CD4-positive, alpha-beta memory T cell (primary cell): ENCODE data around the gene CC2D1A. TPM values are rescaled to one million over a fixed set of nuclear protein-coding genes. Genes with fewer than 3 reads are reported as not detected.

Experiments
- CTCF ChIA-PET: fragments of 350-600 bp; sonication (Branson Sonifier 250); formaldehyde crosslinking; loops from one replicate; lab custom pipeline; 2021; ENCODE audit warnings: inconsistent platforms; ENCODE audit not compliant: partially characterized antibody; lab: Charles Lee
- POLR2A ChIA-PET: fragments of 350-600 bp; sonication (Branson Sonifier 250); formaldehyde crosslinking; loops from one replicate; lab custom pipeline; 2021; ENCODE audit not compliant: partially characterized antibody; lab: Charles Lee
- DNase-seq, 5 donors: peaks; one replicate each; pipeline versions ENCODE4 v3.0.0 to v3.0.0-alpha.2; 2020 to 2022; ENCODE audit warnings: mixed read lengths in 1 of 5
- H3K27ac ChIP-seq: one replicate; pipeline ENCODE4 v1.7.0; 2013; ENCODE audit warnings: low read depth, low read length
- H3K27me3 ChIP-seq: 2 replicates; pipeline ENCODE4 v1.7.0; 2013; ENCODE audit warnings: mild to moderate bottlenecking, low read length, moderate library complexity; ENCODE audit not compliant: insufficient read depth
- H3K36me3 ChIP-seq: 2 replicates; pipeline ENCODE4 v1.7.0; 2013; ENCODE audit warnings: mild to moderate bottlenecking, low read length, moderate library complexity; ENCODE audit not compliant: insufficient read depth
- H3K4me1 ChIP-seq: 2 replicates; pipeline ENCODE4 v1.7.0; 2013; ENCODE audit warnings: mild to moderate bottlenecking, low read length, moderate library complexity; ENCODE audit not compliant: insufficient read depth
- H3K4me3 ChIP-seq, 2 donors: one replicate each; pipeline ENCODE4 v1.7.0; 2013; ENCODE audit warnings: low read length in 2 of 2, mild to moderate bottlenecking in 1 of 2
- H3K9me3 ChIP-seq, 2 donors: one replicate each; pipeline ENCODE4 v1.7.0; 2013; ENCODE audit warnings: low read length in 2 of 2, control low read depth in 1 of 2; ENCODE audit not compliant: control insufficient read depth in 1 of 2
- H3K27ac Mint-ChIP-seq, 7 donors: one replicate each; pipeline ENCODE4 v1.8.0; 2020 to 2021; ENCODE audit warnings: mixed read lengths in 7 of 7, mild to moderate bottlenecking in 6 of 7, inconsistent platforms in 3 of 7, moderate library complexity in 3 of 7
- H3K27me3 Mint-ChIP-seq, 2 donors: one replicate each; pipeline ENCODE4 v1.8.0; 2020 to 2021; ENCODE audit warnings: mixed read lengths in 2 of 2
- H3K36me3 Mint-ChIP-seq, 2 donors: one replicate each; pipeline ENCODE4 v1.8.0; 2020 to 2021; ENCODE audit warnings: mixed read lengths in 2 of 2, inconsistent platforms in 1 of 2, mild to moderate bottlenecking in 1 of 2
- H3K4me1 Mint-ChIP-seq, 4 donors: one replicate each; pipeline ENCODE4 v1.8.0; 2020 to 2021; ENCODE audit warnings: mixed read lengths in 4 of 4, mild to moderate bottlenecking in 1 of 4
- H3K4me3 Mint-ChIP-seq, 8 donors: one replicate each; pipeline ENCODE4 v1.8.0; 2020 to 2021; ENCODE audit warnings: mixed read lengths in 8 of 8, mild to moderate bottlenecking in 7 of 8, moderate library complexity in 6 of 8, inconsistent platforms in 3 of 8
- H3K9me3 Mint-ChIP-seq, 8 donors: one replicate each; pipeline ENCODE4 v1.8.0; 2020 to 2021; ENCODE audit warnings: mixed read lengths in 8 of 8, mild to moderate bottlenecking in 5 of 8, inconsistent platforms in 3 of 8, moderate library complexity in 1 of 8
- intact Hi-C: fragments of 100-400 bp; cut with micrococcal nuclease; formaldehyde crosslinking; loops from one replicate; pipeline ENCODE4 v1.15.1; 2023
- polyA plus RNA-seq, 2 donors: library from polyadenylated mRNA; unstranded; fragments of 300-500 nt; fragmentation: Illumina TruSeq; gene quantifications; one replicate each; pipeline ENCODE4 v1.2.3, GENCODE V29; 2021
- total RNA-seq, 2 experiments: library from RNA; stranded (reverse); gene quantifications; one replicate each; pipeline ENCODE4 v1.2.3, GENCODE V29; 2021

Gene CC2D1A
- total RNA-seq = 10 to 100 TPM; 32.9 to 37.1 TPM
- 10 to 100 TPM in 1 of 2 donors, 1 to 10 TPM in 1; 3.8 to 13.9 TPM for polyA plus RNA-seq

DNA sequence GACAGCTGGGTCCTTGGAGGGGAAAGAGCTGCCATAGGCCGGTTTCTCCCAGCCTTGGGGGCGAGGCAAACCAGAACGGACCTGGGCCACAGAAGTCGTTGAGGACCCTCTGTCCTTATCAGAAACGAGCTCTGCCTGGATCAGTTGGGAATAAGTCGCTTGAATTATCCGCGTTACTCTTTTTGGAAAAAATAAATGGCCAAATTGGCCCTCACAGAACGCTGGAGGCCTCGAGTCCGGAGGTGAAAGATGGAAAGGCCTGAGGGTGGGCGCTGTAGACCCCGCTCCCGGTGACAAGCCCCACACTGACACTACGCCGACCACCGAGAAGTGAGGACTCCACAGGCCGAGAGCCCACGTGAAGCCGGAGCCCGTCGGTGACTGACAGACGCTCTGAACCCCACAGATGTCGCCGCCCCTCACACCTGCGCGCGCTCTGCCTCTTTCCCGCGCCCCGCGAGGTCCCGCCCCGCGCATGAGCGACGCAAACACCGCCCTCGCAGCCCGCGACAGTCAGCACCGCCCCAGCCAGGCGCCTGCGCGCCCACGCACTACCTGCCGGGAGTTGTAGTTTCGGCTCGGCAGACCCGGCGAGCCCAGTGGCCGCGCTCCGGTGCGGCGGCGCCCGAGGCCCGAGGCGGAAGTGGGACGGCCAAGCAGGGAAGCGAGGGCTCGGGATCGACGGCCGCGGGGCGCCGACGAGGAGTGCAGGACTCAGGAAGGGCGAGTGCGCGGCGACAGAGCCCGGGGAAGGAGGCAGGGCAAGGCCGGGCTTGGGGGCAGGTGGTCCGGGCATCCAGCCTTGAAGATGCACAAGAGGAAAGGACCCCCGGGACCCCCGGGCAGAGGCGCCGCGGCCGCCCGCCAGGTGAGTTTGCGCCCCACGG is at the start of gene CC2D1A, which contains the start of gene BRME1:
CC2D1A (plus strand) TSS at position 568 of the 887 bp plus-strand sequence; CDS start at position 809, 241 bp downstream.
BRME1 (minus strand) TSS at position 484 of the 887 bp plus-strand sequence. CDS start 1,225 bp downstream, outside the sequence.
- no peaks in the 10 kb centered on the region for H3K9me3 ChIP-seq
- Mint-ChIP-seq H3K27ac (peak within 1 kb of the TSS; percentile 73 to 98 (median 94)), H3K4me1 (peaks cover 10 to 21% (median 13%) of the 10 kb centered on the region in 4 donors), H3K9me3 (no peaks in the 10 kb centered on the region), H3K36me3 (peaks cover 0 to 14% of the 10 kb centered on the region in 2 donors), H3K27me3 (no peaks in the 10 kb centered on the region), H3K4me3 (peak within 1 kb of the TSS; percentile 82 to 93 (median 88))
- intact Hi-C loops = loop anchor here (1.0 to 5.0 kb wide), 3 partner anchors 46 to 100 kb away; partner anchors contain the start of genes DCAF15 and RFX1
- CTCF ChIA-PET = interaction anchor here (0.7 to 1.6 kb wide), 5 partner anchors 27 to 231 kb away, joined by 3 to 5 read pairs (median 4); partner anchors contain the start of gene ASF1B
- peaks cover 15% of the 10 kb centered on the region for H3K4me1 ChIP-seq
- H3K27ac ChIP-seq = peak within 1 kb of the TSS; percentile 77
- H3K27me3 ChIP-seq = no peaks in the 10 kb centered on the region
- peak within 1 kb of the TSS; percentile 34 to 79 for H3K4me3 ChIP-seq
- POLR2A ChIA-PET = interaction anchor here (0.6 to 3.1 kb wide), 7 partner anchors 24 to 1253 kb away, joined by 3 to 24 read pairs (median 4); partner anchors contain the start of genes C19orf53, IL27RA and RFX1
- peak; percentile 91 to 92 (median 92) for DNase-seq
- H3K36me3 ChIP-seq = no peaks in the 10 kb centered on the region

GRCh38 chr19:13856497-13856896 is 49.5 kb upstream of the CC2D1A start:
- H3K36me3 Mint-ChIP-seq = peaks cover 0 to under 1% of the 10 kb centered on the region in 2 donors
- no peak overlapping the region for H3K4me3 ChIP-seq
- H3K4me3 Mint-ChIP-seq = no peak overlapping the region
- peaks cover 6% of the 10 kb centered on the region for H3K4me1 ChIP-seq
- peaks cover 4 to 16% (median 10%) of the 10 kb centered on the region in 4 donors for H3K4me1 Mint-ChIP-seq
- no peaks in the 10 kb centered on the region for H3K27me3 ChIP-seq
- intact Hi-C loops = no loop called here
- no peaks in the 10 kb centered on the region for H3K36me3 ChIP-seq
- peak overlapping the region in 4 of 7 donors; percentile 47 to 75 (median 70) for H3K27ac Mint-ChIP-seq
- POLR2A ChIA-PET = interaction anchor here (0.6 to 1.7 kb wide), 4 partner anchors 10 to 82 kb away, joined by 3 to 10 read pairs (median 4); partner anchors contain the start of gene C19orf53
- DNase-seq = no peak
- H3K27me3 Mint-ChIP-seq = no peaks in the 10 kb centered on the region
- H3K27ac ChIP-seq = no peak overlapping the region
- H3K9me3 ChIP-seq = no peaks in the 10 kb centered on the region
- H3K9me3 Mint-ChIP-seq = no peaks in the 10 kb centered on the region
- CTCF ChIA-PET = interaction anchor here (1.0 to 2.3 kb wide), 2 partner anchors 9 to 72 kb away, joined by 4 to 8 read pairs; no protein-coding TSS in a partner anchor

DNA sequence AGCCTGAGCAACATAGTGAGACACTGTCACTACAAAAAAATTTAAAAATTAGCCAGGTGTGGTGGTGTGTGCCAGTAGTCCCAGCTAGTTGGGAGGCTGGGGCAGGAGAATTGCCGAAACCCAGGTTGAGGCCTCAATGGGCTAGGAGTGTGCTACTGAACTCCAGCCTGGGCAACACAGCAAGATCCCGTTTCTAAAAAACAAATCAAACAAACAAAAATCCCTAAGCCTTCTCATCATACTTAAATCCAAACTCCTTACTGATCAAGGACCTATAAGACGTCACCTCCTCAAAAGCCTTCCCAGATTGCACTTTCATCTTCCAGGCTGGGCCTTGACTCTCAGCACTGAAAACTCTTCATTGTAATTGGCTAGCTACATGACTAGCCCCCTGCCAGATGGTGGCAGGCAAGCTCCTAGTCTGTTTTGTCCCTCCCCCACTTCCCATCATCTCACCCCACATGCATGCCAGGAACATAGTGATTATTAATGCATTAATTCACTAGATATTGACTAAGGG is 46.6 kb upstream of the CC2D1A start:
- Mint-ChIP-seq H3K4me3 (peak overlapping the region in 2 of 8 donors; percentile 22 to 32), H3K9me3 (peaks cover 0 to 3% (median 0%) of the 10 kb centered on the region in 8 donors), H3K36me3 (peaks cover 0 to 8% of the 10 kb centered on the region in 2 donors), H3K4me1 (peaks cover 14 to 42% (median 28%) of the 10 kb centered on the region in 4 donors), H3K27me3 (peaks cover 6 to 12% of the 10 kb centered on the region in 2 donors), H3K27ac (peak overlapping the region in 5 of 7 donors; percentile 24 to 83 (median 53))
- Histone ChIP-seq H3K4me1 (peaks cover 23% of the 10 kb centered on the region), H3K27ac (no peak overlapping the region), H3K4me3 (no peak overlapping the region), H3K9me3 (no peaks in the 10 kb centered on the region), H3K27me3 (peaks cover 8% of the 10 kb centered on the region), H3K36me3 (no peaks in the 10 kb centered on the region)
- intact Hi-C loops = no loop called here
- DNase-seq = no peak
- CTCF ChIA-PET = interaction anchor here (0.9 to 7.1 kb wide), 4 partner anchors 10 to 73 kb away, joined by 3 to 307 read pairs (median 4); no protein-coding TSS in a partner anchor
- POLR2A ChIA-PET = interaction anchor here (0.8 to 10.0 kb wide), 4 partner anchors 11 to 148 kb away, joined by 3 to 153 read pairs (median 106); no protein-coding TSS in a partner anchor

- H3K4me1 ChIP-seq = peaks cover 28% of the 10 kb centered on the region
- no peak for DNase-seq
- no peaks in the 10 kb centered on the region for H3K9me3 ChIP-seq
- intact Hi-C loops = no loop called here
- peaks cover 18 to 45% (median 32%) of the 10 kb centered on the region in 4 donors for H3K4me1 Mint-ChIP-seq
- H3K27ac ChIP-seq = peak overlapping the region; percentile 96
- no peak overlapping the region for H3K4me3 ChIP-seq
- H3K27me3 Mint-ChIP-seq = peaks cover 9 to 14% of the 10 kb centered on the region in 2 donors
- peak overlapping the region; percentile 98 to 100 (median 100) for H3K27ac Mint-ChIP-seq
- H3K36me3 Mint-ChIP-seq = peaks cover 0 to 9% of the 10 kb centered on the region in 2 donors
- H3K9me3 Mint-ChIP-seq = peaks cover 0 to 4% (median 0%) of the 10 kb centered on the region in 8 donors
- H3K4me3 Mint-ChIP-seq = peak overlapping the region; percentile 51 to 98 (median 95)
- CTCF ChIA-PET = interaction anchor here (0.6 to 7.1 kb wide), 12 partner anchors 9 to 972 kb away, joined by 3 to 307 read pairs (median 15); partner anchors contain the start of genes C19orf53 and ZSWIM4
- peaks cover 9% of the 10 kb centered on the region for H3K27me3 ChIP-seq
- POLR2A ChIA-PET = interaction anchor here (1.5 to 10.0 kb wide), 8 partner anchors 12 to 276 kb away, joined by 3 to 153 read pairs (median 26); partner anchors contain the start of genes C19orf53, MRI1 and ZSWIM4
- H3K36me3 ChIP-seq = no peaks in the 10 kb centered on the region
These were observed 45.2 kb upstream of the CC2D1A start for GRCh38 chr19:13860679-13861391.

DNA sequence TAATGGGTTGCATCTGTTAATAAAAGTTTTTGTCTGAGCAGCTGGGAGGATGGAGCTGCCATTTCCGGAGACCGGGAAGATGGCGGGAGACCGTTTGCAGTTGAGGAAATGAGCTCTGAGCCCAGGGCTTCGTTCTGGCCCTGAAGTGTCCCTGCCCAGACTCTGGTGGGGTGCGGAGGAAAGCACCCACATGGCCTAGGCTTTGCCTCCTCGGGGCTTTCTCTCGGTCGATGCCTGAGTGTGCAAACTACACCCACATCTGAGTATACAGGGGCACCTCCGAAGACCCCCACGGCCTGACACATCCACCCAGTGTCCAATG is 44.6 kb upstream of the CC2D1A start:
- H3K36me3 Mint-ChIP-seq = peaks cover 0 to 9% of the 10 kb centered on the region in 2 donors
- Histone ChIP-seq H3K36me3 (no peaks in the 10 kb centered on the region), H3K4me3 (peak overlapping the region in 1 of 2 donors; percentile 68), H3K27me3 (peaks cover 14% of the 10 kb centered on the region), H3K9me3 (no peaks in the 10 kb centered on the region), H3K27ac (peak overlapping the region; percentile 96), H3K4me1 (peaks cover 33% of the 10 kb centered on the region)
- peak overlapping the region; percentile 91 to 98 (median 95) for H3K4me3 Mint-ChIP-seq
- H3K27ac Mint-ChIP-seq = peak overlapping the region; percentile 98 to 100 (median 100)
- H3K9me3 Mint-ChIP-seq = peaks cover 0 to 4% (median 0%) of the 10 kb centered on the region in 8 donors
- no peak for DNase-seq
- H3K4me1 Mint-ChIP-seq = peaks cover 20 to 49% (median 35%) of the 10 kb centered on the region in 4 donors
- ChIA-PET CTCF (interaction anchor here (0.6 to 7.1 kb wide), 14 partner anchors 9 to 973 kb away, joined by 3 to 307 read pairs (median 12); partner anchors contain the start of genes C19orf53, MRI1 and ZSWIM4), POLR2A (interaction anchor here (1.5 to 10.0 kb wide), 8 partner anchors 13 to 276 kb away, joined by 3 to 153 read pairs (median 26); partner anchors contain the start of genes C19orf53, MRI1 and ZSWIM4)
- H3K27me3 Mint-ChIP-seq = peaks cover 11 to 16% of the 10 kb centered on the region in 2 donors
- intact Hi-C loops = no loop called here
